ENCODE measurements around the gene RBFA.

Gene RBFA

GRCh38 chr18:80041424-80041823 lies 7.2 kb downstream of the RBFA start:
- no peak overlapping the region for H3K4me3 ChIP-seq (ENCODE audit: low read depth, low read length)
- TF ChIP-seq MYC (IDR thresholded peaks at IDR 0.05; ENCODE audit: low read depth, low read length): no peak
- TF ChIP-seq CTCF (IDR thresholded peaks at IDR 0.05; ENCODE audit: low read depth, low read length): no peak
- no peak for DNase-seq (ENCODE audit: low read depth)

DNA sequence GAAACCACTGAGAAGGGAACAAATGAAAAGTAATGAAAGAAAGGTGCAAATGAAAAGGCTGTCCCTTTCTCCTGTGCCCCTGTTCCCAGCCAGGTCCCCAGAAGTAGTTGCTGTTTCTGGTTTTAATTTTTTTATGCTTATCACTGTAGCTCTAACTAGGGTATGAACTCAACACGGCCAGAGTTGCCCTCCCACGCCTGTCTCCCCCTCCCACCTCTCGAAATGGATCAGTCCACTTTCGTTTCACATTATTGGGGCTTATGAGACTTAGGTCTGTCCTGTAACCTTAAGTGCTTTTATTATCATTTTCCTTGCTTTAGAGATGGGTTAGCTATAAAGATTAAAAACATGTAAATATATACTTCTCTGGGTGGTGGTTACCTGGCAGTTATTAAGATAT lies 8.6 kb downstream of the RBFA start:
- no peak for DNase-seq (ENCODE audit: low read depth)
- TF ChIP-seq MYC (IDR thresholded peaks at IDR 0.05; ENCODE audit: low read depth, low read length) (no peak), CTCF (IDR thresholded peaks at IDR 0.05; ENCODE audit: low read depth, low read length) (no peak), POLR2A (IDR thresholded peaks at IDR 0.05; ENCODE audit: extremely low read depth, insufficient read length) (no peak), MAX (IDR thresholded peaks at IDR 0.05; ENCODE audit: low read depth, low read length) (no peak)

GRCh38 chr18:80044072-80044471 lies 9.8 kb downstream of the RBFA start:
- no peak overlapping the region for H3K4me3 ChIP-seq (ENCODE audit: low read depth, low read length)
- no peak for DNase-seq (ENCODE audit: low read depth)
- TF ChIP-seq POLR2A (IDR thresholded peaks at IDR 0.05; ENCODE audit: extremely low read depth, insufficient read length) (no peak), MYC (IDR thresholded peaks at IDR 0.05; ENCODE audit: low read depth, low read length) (no peak), CTCF (IDR thresholded peaks at IDR 0.05; ENCODE audit: low read depth, low read length) (no peak), MAX (IDR thresholded peaks at IDR 0.05; ENCODE audit: low read depth, low read length) (no peak)

More for the DNA sequence above, 8.6 kb downstream of the RBFA start:
- no peak overlapping the region for H3K4me3 ChIP-seq (ENCODE audit: low read depth, low read length)

DNA sequence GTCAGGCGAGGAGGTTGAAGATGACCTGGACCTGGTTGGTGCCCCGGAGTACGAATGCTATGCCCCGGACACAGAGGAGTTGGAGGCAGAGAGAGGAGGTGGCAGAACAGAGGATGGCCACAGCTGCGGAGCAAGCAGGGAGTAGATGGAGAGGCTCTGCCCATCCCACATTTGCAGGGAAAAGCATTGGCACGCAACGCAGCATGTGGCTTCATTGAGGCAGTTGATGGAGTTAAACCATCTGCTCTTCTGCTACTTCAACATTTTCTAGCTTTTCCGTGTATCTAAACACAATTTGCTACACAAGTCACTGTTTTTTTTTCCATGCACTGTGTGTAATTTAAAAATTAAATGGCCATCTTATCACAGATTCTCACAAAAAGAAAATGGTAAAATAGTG lies 11.8 kb downstream of the RBFA start:
- no peak for DNase-seq (ENCODE audit: low read depth)
- TF ChIP-seq POLR2A (IDR thresholded peaks at IDR 0.05; ENCODE audit: extremely low read depth, insufficient read length) (no peak), MAX (IDR thresholded peaks at IDR 0.05; ENCODE audit: low read depth, low read length) (no peak), CTCF (IDR thresholded peaks at IDR 0.05; ENCODE audit: low read depth, low read length) (no peak), MYC (IDR thresholded peaks at IDR 0.05; ENCODE audit: low read depth, low read length) (no peak)
- no peak overlapping the region for H3K4me3 ChIP-seq (ENCODE audit: low read depth, low read length)

DNA sequence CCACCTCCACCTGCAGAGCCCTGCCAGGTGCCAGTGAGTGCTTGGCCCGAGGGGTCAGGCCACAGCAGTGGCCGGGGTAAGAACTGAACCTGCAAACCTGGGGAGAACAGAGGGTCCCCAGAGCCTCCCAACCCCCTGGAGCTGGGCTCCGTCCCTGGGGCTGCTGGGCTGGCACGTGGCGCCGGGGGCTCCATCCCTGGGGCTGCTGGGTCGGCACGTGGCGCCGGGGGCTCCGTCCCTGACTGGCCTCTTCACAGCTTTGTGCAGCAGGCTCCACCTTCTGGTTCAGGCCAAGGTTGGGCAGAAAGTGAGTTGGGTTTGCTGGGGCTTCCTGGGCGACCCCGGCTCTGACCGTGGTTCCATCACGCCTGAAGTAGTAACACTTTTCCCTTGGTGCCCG lies 12.2 kb downstream of the RBFA start:
- no peak overlapping the region for H3K4me3 ChIP-seq (ENCODE audit: low read depth, low read length)
- no peak for DNase-seq (ENCODE audit: low read depth)
- TF ChIP-seq MYC (IDR thresholded peaks at IDR 0.05; ENCODE audit: low read depth, low read length) (no peak), CTCF (IDR thresholded peaks at IDR 0.05; ENCODE audit: low read depth, low read length) (no peak), MAX (IDR thresholded peaks at IDR 0.05; ENCODE audit: low read depth, low read length) (no peak)

GRCh38 chr18:80046961-80047541 lies 12.8 kb downstream of the RBFA start:
- no peak overlapping the region for H3K4me3 ChIP-seq (ENCODE audit: low read depth, low read length)
- no peak for DNase-seq (ENCODE audit: low read depth)
- TF ChIP-seq CTCF (IDR thresholded peaks at IDR 0.05; ENCODE audit: low read depth, low read length) (no peak), POLR2A (IDR thresholded peaks at IDR 0.05; ENCODE audit: extremely low read depth, insufficient read length) (no peak), MAX (IDR thresholded peaks at IDR 0.05; ENCODE audit: low read depth, low read length) (no peak), MYC (IDR thresholded peaks at IDR 0.05; ENCODE audit: low read depth, low read length) (no peak)
